ENCODE data around the gene METTL17. TPM values are rescaled to one million over a fixed set of nuclear protein-coding genes. Genes with fewer than 3 reads are reported as not detected.
"Not testable (repeated sequence)": the region's sequence is repeated elsewhere in the genome, so short reads cannot be mapped to it uniquely, and the experiment has no call there.

The METTL17 gene
- total RNA-seq, 1 experiment from 2014 or later = 39.6 TPM

GRCh38 chr14:21003788-21004346 is 14.1 kb downstream of the METTL17 start:
- no peaks in the 10 kb centered on the region for H3K4me1 ChIP-seq (ENCODE audit: control insufficient read depth, insufficient read depth, low read length)
- ATAC-seq (no peak), DNase-seq (ENCODE audit: low read depth, low spot score) (no peak)
- H3K9me3 ChIP-seq (ENCODE audit: control insufficient read depth, insufficient read depth, low read depth, low read length) = no peaks in the 10 kb centered on the region
- in situ Hi-C loops (cut with HindIII; ENCODE audit: low pct_unique_long_range_greater_than_20kb, low sequenced_read_pairs) (no loop called here), intact Hi-C loops (cut with micrococcal nuclease; ENCODE audit: unreplicated experiment) (no loop called here)
- H3K27me3 ChIP-seq (ENCODE audit: control insufficient read depth, insufficient read depth, low read length) = no peaks in the 10 kb centered on the region
- H3K36me3 ChIP-seq (ENCODE audit: control insufficient read depth, insufficient read depth, low read length) = no peaks in the 10 kb centered on the region
- TF ChIP-seq POLR2AphosphoS5 (IDR thresholded peaks at IDR 0.05; ENCODE audit: low read depth, low read length) = no peak
- no peak for TF ChIP-seq SIN3A (IDR thresholded peaks at IDR 0.05; ENCODE audit: borderline replicate concordance, insufficient read depth, low read depth, low read length)
- no peak for TF ChIP-seq CTCF (IDR thresholded peaks at IDR 0.05)
- no peak for TF ChIP-seq TCF7L2 (IDR thresholded peaks at IDR 0.05; ENCODE audit: low read depth, low read length)
- TF ChIP-seq REST (IDR thresholded peaks at IDR 0.05; ENCODE audit: insufficient read depth in 1 of 2, low read depth in 2 of 2, low read length in 1 of 2) = no peak
- H3K27ac ChIP-seq (ENCODE audit: low read length) = no peak overlapping the region
- POLR2A ChIA-PET = no interaction called here
- H3K4me3 ChIP-seq (ENCODE audit: low read depth in 2 of 2, low read length in 2 of 2) = no peak overlapping the region
- CTCF ChIA-PET = interaction anchor here (0.8 kb wide), 1 partner anchor 12 kb away, joined by 5 read pairs; no protein-coding TSS in a partner anchor
- BruUV-seq (replicated peaks) = no TSS peak

- H3K4me3 ChIP-seq (ENCODE audit: low read depth in 2 of 2, low read length in 2 of 2); H3K36me3 ChIP-seq (ENCODE audit: control insufficient read depth, insufficient read depth, low read length); H3K27me3 ChIP-seq (ENCODE audit: control insufficient read depth, insufficient read depth, low read length); CTCF ChIA-PET; in situ Hi-C loops (cut with HindIII; ENCODE audit: low pct_unique_long_range_greater_than_20kb, low sequenced_read_pairs); H3K27ac ChIP-seq (ENCODE audit: low read length); intact Hi-C loops (cut with micrococcal nuclease; ENCODE audit: unreplicated experiment); BruUV-seq (replicated peaks); DNase-seq (ENCODE audit: low read depth, low spot score); POLR2A ChIA-PET; H3K4me1 ChIP-seq (ENCODE audit: control insufficient read depth, insufficient read depth, low read length); ATAC-seq; H3K9me3 ChIP-seq (ENCODE audit: control insufficient read depth, insufficient read depth, low read depth, low read length): not testable (repeated sequence)
Observed at GRCh38 chr14:21009721-21010120, 19.9 kb downstream of the METTL17 start.

GRCh38 chr14:21011136-21011535 is 21.4 kb downstream of the METTL17 start:
- POLR2A ChIA-PET = interaction anchor here (0.6 kb wide), 2 partner anchors 83 to 145 kb away, joined by 3 read pairs; partner anchors contain the start of gene OR5AU1
- Histone ChIP-seq H3K27ac (ENCODE audit: low read length) (no peak overlapping the region), H3K27me3 (ENCODE audit: control insufficient read depth, insufficient read depth, low read length) (no peaks in the 10 kb centered on the region), H3K4me1 (ENCODE audit: control insufficient read depth, insufficient read depth, low read length) (no peaks in the 10 kb centered on the region), H3K36me3 (ENCODE audit: control insufficient read depth, insufficient read depth, low read length) (no peaks in the 10 kb centered on the region), H3K9me3 (ENCODE audit: control insufficient read depth, insufficient read depth, low read depth, low read length) (no peaks in the 10 kb centered on the region), H3K4me3 (ENCODE audit: low read depth in 2 of 2, low read length in 2 of 2) (no peak overlapping the region)
- in situ Hi-C loops (cut with HindIII; ENCODE audit: low pct_unique_long_range_greater_than_20kb, low sequenced_read_pairs) = no loop called here
- BruUV-seq (replicated peaks) = no TSS peak
- TF ChIP-seq CTCF (IDR thresholded peaks at IDR 0.05) (no peak), REST (IDR thresholded peaks at IDR 0.05; ENCODE audit: insufficient read depth in 1 of 2, low read depth in 2 of 2, low read length in 1 of 2) (no peak), TCF7L2 (IDR thresholded peaks at IDR 0.05; ENCODE audit: low read depth, low read length) (no peak), SIN3A (IDR thresholded peaks at IDR 0.05; ENCODE audit: borderline replicate concordance, insufficient read depth, low read depth, low read length) (no peak), POLR2AphosphoS5 (IDR thresholded peaks at IDR 0.05; ENCODE audit: low read depth, low read length) (no peak)
- intact Hi-C loops (cut with micrococcal nuclease; ENCODE audit: unreplicated experiment) = no loop called here
- no peak for ATAC-seq
- CTCF ChIA-PET = no interaction called here
- no peak for DNase-seq (ENCODE audit: low read depth, low spot score)

All from Panc1 (cell line).